ENCODE results near the gene GRWD1.

The GRWD1 gene

GRCh38 chr19:48446579-48446978, 796 bp downstream of the GRWD1 start:
- no peak for TF ChIP-seq CTCF (conservative IDR thresholded peaks at IDR 0.05; ENCODE audit: control insufficient read depth, insufficient read depth, low read depth, low read length)
- H3K4me3 ChIP-seq (ENCODE audit: control insufficient read depth, low read depth, low read length), result peak overlapping the region; percentile 98
- no peak for DNase-seq (ENCODE audit: low read depth)

DNA sequence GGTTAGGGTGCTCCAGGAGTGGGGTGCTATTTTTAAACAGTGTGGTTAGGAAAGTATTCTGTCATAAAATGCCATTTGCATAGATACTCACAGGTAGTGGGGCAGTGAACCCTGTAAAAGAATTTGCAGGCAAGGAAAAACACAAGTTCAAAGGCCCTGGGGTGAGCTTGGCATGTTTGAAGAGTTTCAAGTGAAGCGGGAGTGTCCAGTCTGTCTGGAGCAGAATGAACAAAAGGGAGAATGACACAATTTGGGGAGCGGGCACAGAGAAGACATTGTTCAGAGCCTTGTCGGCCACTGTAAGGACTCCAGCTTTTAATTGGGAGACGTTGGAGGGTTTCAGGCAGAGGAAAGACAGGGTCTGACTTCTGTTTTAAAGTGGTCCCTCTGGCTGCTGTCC, 2.8 kb downstream of the GRWD1 start:
- no peak for TF ChIP-seq CTCF (conservative IDR thresholded peaks at IDR 0.05; ENCODE audit: control insufficient read depth, insufficient read depth, low read depth, low read length)
- no peak overlapping the region for H3K4me3 ChIP-seq (ENCODE audit: control insufficient read depth, low read depth, low read length)

DNA sequence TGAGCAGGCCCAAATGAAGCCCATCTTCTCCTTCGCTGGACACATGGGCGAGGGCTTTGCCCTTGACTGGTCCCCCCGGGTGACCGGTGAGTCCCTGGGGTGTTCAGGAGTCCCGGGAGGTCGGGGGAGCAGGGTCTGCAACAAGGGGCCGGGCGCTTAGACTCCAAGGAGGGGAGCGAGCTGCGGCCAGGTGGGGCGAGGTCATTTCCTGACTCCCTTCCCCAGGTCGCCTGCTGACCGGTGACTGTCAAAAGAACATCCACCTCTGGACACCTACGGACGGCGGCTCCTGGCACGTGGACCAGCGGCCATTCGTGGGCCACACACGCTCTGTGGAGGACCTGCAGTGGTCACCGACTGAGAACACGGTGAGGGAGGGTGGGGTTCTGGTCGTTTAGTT, 4.7 kb downstream of the GRWD1 start:
- TF ChIP-seq CTCF (conservative IDR thresholded peaks at IDR 0.05; ENCODE audit: control insufficient read depth, insufficient read depth, low read depth, low read length), result no peak
- H3K4me3 ChIP-seq (ENCODE audit: control insufficient read depth, low read depth, low read length), result no peak overlapping the region
- DNase-seq (ENCODE audit: low read depth), result no peak

More for the DNA sequence above, 2.8 kb downstream of the GRWD1 start:
- no peak for DNase-seq (ENCODE audit: low read depth)

DNA sequence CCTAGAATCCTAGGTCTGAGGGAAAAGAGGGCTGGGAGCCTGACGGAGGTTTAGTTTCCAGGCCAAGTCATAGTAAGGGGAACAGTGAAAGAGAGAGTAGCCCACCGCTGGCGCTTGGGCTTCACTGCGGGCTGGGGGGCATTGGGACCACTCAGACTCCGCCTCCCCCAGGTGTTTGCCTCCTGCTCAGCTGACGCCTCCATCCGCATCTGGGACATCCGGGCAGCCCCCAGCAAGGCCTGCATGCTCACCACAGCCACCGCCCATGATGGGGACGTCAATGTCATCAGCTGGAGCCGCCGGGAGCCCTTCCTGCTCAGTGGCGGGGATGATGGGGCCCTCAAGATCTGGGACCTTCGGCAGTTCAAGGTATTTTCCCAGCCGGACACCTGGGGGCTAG, 5.1 kb downstream of the GRWD1 start:
- DNase-seq (ENCODE audit: low read depth), result no peak
- no peak overlapping the region for H3K4me3 ChIP-seq (ENCODE audit: control insufficient read depth, low read depth, low read length)
- TF ChIP-seq CTCF (conservative IDR thresholded peaks at IDR 0.05; ENCODE audit: control insufficient read depth, insufficient read depth, low read depth, low read length), result no peak

DNA sequence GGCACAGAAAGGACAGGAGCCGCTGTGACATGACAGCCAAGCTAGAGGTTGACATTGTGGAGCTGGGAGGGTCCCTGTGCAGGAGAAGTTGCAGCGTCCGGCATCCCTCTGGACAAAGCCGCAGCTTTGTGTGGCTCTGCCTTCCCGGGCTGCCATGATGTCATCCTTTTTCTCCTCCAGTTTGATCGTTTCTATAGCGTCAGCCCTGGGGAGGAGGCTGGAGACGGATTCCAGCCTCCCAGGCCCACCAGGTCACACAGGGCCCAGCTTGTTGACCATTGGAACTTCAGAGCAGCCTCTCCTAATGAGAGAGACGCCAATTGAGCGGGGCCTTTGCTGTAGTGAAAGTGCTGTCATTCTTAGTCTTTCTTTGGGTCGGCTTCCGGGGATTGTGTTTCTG, 5.8 kb downstream of the GRWD1 start:
- H3K4me3 ChIP-seq (ENCODE audit: control insufficient read depth, low read depth, low read length), result no peak overlapping the region
- no peak for TF ChIP-seq CTCF (conservative IDR thresholded peaks at IDR 0.05; ENCODE audit: control insufficient read depth, insufficient read depth, low read depth, low read length)
- no peak for DNase-seq (ENCODE audit: low read depth)

- H3K4me3 ChIP-seq (ENCODE audit: control insufficient read depth, low read depth, low read length), result no peak overlapping the region
- DNase-seq (ENCODE audit: low read depth), result no peak
- TF ChIP-seq CTCF (conservative IDR thresholded peaks at IDR 0.05; ENCODE audit: control insufficient read depth, insufficient read depth, low read depth, low read length), result no peak
Observed at GRCh38 chr19:48452289-48453190, 6.8 kb downstream of the GRWD1 start.
